Measurements from ENCODE around the gene IQCE. TPM values are rescaled to one million over a fixed set of nuclear protein-coding genes. Genes with fewer than 3 reads are reported as not detected.

The IQCE gene
- total and polyA plus RNA-seq, 3 donors from 2014 or later = 57.9 to 139 (median 86.4) TPM

DNA sequence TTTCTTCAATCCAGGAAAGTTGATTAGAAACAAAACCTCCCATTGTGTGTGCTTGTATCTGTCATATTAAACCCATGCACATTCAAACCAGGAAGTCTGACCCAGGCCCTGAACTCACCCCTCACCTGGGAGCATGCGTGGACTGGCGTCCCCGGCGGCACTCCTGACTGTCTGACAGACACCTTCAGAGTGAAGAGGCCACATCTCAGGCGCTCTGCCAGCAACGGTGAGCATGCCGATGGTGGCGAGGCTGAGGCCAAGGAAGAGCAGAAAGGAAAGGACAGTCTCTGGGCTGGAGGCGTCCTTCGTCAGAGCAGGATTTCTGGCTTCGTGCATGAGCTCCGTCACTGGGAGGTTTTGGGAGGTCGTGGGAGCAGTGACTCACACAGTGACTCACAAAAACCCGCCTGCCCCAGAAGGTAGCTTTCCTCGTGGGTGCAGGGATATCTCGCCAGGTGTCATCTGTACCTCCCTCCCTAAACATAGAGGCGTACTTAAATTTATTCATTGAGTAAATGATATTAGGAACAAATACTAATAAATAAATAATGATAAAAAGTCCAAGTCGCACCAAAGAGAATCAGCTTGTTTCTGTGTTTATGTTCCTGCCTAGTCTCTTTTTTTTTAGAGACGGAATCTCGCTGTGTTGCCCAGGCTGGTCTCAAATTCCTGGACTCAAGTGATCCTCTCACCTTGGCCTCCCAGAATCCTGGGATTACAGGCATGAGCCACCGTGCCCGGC is 13.5 kb downstream of the IQCE start:
- H3K4me3 ChIP-seq = no peak overlapping the region
- H3K27me3 ChIP-seq = no peaks in the 10 kb centered on the region
- no peaks in the 10 kb centered on the region for H3K9me3 ChIP-seq
- 91% methylated on average over 22 of the region's 22 CpGs for WGBS, 2 donors
- no peak overlapping the region for H3K27ac ChIP-seq
- intact Hi-C loops (cut with DNase I; ENCODE audit: low total_unique reads) = no loop called here
- TF ChIP-seq POLR2A (IDR thresholded peaks at IDR 0.05) (no peak), CTCF (IDR thresholded peaks at IDR 0.05) (no peak)
- H3K36me3 ChIP-seq (ENCODE audit: low read depth, missing control alignments) = no peaks in the 10 kb centered on the region
- H3K4me1 ChIP-seq = no peaks in the 10 kb centered on the region
- no peak for DNase-seq

DNA sequence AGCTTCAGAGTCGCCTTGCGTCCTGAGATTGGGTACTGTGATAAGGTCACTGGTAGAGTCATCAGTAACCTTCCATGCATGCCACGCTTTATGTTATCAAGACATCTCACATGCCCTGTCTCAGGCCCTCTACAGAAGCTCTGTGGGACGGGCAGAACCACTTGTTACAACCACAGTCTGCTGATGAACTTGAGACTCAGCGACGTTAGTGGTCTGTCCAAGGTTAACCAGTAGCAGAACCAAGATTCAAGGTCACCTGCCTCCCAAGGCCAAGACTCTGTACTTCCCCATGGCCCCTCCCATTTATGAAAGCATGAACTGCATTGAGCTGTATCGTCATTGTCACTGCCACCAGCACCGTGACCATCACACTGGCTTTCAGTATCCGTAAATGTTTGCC is 15.0 kb downstream of the IQCE start:
- no peak for DNase-seq
- Histone ChIP-seq H3K9me3 (no peaks in the 10 kb centered on the region), H3K4me1 (no peaks in the 10 kb centered on the region), H3K36me3 (ENCODE audit: low read depth, missing control alignments) (no peaks in the 10 kb centered on the region), H3K27me3 (no peaks in the 10 kb centered on the region), H3K27ac (no peak overlapping the region), H3K4me3 (no peak overlapping the region)
- WGBS, 2 donors = 61 to 84% methylated on average over 9 of the region's 9 CpGs
- intact Hi-C loops (cut with DNase I; ENCODE audit: low total_unique reads) = no loop called here
- TF ChIP-seq POLR2A (IDR thresholded peaks at IDR 0.05) = no peak
- TF ChIP-seq CTCF (IDR thresholded peaks at IDR 0.05) = no peak

- WGBS, 2 donors = 84 to 91% methylated on average over 8 to 19 of the region's 21 CpGs
- H3K4me3 ChIP-seq = no peak overlapping the region
- intact Hi-C loops (cut with DNase I; ENCODE audit: low total_unique reads) = no loop called here
- H3K27ac ChIP-seq = no peak overlapping the region
- TF ChIP-seq POLR2A (IDR thresholded peaks at IDR 0.05) = no peak
- TF ChIP-seq CTCF (IDR thresholded peaks at IDR 0.05) = no peak
- no peaks in the 10 kb centered on the region for H3K4me1 ChIP-seq
- no peaks in the 10 kb centered on the region for H3K36me3 ChIP-seq (ENCODE audit: low read depth, missing control alignments)
- H3K9me3 ChIP-seq = no peaks in the 10 kb centered on the region
- DNase-seq = no peak
- no peaks in the 10 kb centered on the region for H3K27me3 ChIP-seq
Observed at GRCh38 chr7:2575046-2575732, 16.4 kb downstream of the IQCE start.

DNA sequence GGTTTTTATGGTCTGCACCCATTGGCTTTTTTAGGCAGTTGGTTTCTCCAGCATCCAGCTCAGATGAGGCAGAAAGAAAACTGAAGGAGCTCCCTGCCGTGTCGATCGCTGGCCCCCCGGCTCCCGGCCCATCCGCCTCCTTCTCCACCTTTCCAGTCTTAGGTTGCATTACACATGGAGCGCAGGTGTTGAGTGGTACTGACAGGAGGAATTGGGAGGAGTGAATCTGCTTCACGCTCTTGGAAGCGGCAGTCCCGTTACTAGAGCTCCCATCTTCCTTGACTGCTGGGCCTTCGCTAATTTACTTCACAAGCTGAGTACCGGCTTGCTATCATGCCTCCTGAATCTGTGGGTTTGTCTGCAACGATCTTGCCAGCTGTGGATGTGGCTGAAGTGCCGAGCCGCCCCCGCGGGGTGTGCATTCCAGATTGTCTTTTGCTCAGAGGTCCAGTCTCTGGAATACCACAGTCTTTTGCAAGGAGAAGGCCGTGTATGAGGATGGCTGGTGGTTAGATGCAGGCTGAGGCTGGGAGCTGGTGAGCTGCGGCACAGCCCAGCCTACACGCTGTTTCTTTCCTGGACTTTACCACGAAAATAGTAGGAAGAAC is 17.1 kb downstream of the IQCE start:
- H3K36me3 ChIP-seq (ENCODE audit: low read depth, missing control alignments) = no peaks in the 10 kb centered on the region

More for the DNA sequence above, 17.1 kb downstream of the IQCE start:
- no peak for DNase-seq
- H3K27me3 ChIP-seq = no peaks in the 10 kb centered on the region
- intact Hi-C loops (cut with DNase I; ENCODE audit: low total_unique reads) = no loop called here
- no peaks in the 10 kb centered on the region for H3K9me3 ChIP-seq
- H3K4me3 ChIP-seq = no peak overlapping the region
- no peaks in the 10 kb centered on the region for H3K4me1 ChIP-seq
- TF ChIP-seq POLR2A (IDR thresholded peaks at IDR 0.05) (no peak), CTCF (IDR thresholded peaks at IDR 0.05) (no peak)
- 87 to 90% methylated on average over 19 to 21 of the region's 21 CpGs for WGBS, 2 donors
- no peak overlapping the region for H3K27ac ChIP-seq
